ENCODE data around the gene ZNF384. TPM values are rescaled to one million over a fixed set of nuclear protein-coding genes. Genes with fewer than 3 reads are reported as not detected.

Gene ZNF384
- total and polyA plus RNA-seq, 2 of the 8 experiments (the other 6 are each of a cell fraction or from before 2014, with no cell fraction given): 59.0 to 59.6 TPM

DNA sequence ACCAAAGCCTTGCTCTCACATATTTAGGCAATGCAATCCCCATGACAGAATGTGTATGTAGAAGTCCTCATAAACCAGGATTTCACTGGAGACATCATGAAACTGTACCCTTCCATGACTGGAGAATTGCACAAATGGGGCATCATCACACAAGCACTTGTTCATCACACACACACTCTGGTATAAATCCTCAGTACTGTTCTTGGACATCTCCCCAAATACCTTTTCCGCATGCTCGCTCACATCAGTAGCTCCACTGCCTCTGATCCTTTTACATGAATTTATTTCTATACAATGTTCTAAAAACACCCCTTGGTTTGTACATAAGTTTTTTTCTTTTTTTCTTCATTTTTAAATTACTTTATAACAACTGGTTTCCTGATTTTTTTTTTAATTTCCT is 23.0 kb downstream of the ZNF384 start (continued):
- TF ChIP-seq, protein P1, sequence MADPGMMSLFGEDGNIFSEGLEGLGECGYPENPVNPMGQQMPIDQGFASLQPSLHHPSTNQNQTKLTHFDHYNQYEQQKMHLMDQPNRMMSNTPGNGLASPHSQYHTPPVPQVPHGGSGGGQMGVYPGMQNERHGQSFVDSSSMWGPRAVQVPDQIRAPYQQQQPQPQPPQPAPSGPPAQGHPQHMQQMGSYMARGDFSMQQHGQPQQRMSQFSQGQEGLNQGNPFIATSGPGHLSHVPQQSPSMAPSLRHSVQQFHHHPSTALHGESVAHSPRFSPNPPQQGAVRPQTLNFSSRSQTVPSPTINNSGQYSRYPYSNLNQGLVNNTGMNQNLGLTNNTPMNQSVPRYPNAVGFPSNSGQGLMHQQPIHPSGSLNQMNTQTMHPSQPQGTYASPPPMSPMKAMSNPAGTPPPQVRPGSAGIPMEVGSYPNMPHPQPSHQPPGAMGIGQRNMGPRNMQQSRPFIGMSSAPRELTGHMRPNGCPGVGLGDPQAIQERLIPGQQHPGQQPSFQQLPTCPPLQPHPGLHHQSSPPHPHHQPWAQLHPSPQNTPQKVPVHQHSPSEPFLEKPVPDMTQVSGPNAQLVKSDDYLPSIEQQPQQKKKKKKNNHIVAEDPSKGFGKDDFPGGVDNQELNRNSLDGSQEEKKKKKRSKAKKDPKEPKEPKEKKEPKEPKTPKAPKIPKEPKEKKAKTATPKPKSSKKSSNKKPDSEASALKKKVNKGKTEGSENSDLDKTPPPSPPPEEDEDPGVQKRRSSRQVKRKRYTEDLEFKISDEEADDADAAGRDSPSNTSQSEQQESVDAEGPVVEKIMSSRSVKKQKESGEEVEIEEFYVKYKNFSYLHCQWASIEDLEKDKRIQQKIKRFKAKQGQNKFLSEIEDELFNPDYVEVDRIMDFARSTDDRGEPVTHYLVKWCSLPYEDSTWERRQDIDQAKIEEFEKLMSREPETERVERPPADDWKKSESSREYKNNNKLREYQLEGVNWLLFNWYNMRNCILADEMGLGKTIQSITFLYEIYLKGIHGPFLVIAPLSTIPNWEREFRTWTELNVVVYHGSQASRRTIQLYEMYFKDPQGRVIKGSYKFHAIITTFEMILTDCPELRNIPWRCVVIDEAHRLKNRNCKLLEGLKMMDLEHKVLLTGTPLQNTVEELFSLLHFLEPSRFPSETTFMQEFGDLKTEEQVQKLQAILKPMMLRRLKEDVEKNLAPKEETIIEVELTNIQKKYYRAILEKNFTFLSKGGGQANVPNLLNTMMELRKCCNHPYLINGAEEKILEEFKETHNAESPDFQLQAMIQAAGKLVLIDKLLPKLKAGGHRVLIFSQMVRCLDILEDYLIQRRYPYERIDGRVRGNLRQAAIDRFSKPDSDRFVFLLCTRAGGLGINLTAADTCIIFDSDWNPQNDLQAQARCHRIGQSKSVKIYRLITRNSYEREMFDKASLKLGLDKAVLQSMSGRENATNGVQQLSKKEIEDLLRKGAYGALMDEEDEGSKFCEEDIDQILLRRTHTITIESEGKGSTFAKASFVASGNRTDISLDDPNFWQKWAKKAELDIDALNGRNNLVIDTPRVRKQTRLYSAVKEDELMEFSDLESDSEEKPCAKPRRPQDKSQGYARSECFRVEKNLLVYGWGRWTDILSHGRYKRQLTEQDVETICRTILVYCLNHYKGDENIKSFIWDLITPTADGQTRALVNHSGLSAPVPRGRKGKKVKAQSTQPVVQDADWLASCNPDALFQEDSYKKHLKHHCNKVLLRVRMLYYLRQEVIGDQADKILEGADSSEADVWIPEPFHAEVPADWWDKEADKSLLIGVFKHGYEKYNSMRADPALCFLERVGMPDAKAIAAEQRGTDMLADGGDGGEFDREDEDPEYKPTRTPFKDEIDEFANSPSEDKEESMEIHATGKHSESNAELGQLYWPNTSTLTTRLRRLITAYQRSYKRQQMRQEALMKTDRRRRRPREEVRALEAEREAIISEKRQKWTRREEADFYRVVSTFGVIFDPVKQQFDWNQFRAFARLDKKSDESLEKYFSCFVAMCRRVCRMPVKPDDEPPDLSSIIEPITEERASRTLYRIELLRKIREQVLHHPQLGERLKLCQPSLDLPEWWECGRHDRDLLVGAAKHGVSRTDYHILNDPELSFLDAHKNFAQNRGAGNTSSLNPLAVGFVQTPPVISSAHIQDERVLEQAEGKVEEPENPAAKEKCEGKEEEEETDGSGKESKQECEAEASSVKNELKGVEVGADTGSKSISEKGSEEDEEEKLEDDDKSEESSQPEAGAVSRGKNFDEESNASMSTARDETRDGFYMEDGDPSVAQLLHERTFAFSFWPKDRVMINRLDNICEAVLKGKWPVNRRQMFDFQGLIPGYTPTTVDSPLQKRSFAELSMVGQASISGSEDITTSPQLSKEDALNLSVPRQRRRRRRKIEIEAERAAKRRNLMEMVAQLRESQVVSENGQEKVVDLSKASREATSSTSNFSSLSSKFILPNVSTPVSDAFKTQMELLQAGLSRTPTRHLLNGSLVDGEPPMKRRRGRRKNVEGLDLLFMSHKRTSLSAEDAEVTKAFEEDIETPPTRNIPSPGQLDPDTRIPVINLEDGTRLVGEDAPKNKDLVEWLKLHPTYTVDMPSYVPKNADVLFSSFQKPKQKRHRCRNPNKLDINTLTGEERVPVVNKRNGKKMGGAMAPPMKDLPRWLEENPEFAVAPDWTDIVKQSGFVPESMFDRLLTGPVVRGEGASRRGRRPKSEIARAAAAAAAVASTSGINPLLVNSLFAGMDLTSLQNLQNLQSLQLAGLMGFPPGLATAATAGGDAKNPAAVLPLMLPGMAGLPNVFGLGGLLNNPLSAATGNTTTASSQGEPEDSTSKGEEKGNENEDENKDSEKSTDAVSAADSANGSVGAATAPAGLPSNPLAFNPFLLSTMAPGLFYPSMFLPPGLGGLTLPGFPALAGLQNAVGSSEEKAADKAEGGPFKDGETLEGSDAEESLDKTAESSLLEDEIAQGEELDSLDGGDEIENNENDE (IDR thresholded peaks at IDR 0.05; ENCODE audit: insufficient replicate concordance, low read length): no peak
- TF ChIP-seq POU5F1 (IDR thresholded peaks at IDR 0.05; ENCODE audit: low read depth, low read length): no peak
- no peak for TF ChIP-seq CREB1 (IDR thresholded peaks at IDR 0.05)
- no peak for TF ChIP-seq EZH2 (IDR thresholded peaks at IDR 0.05; ENCODE audit: low read depth, low read length, severe bottlenecking)
- TF ChIP-seq TCF12 (IDR thresholded peaks at IDR 0.05; ENCODE audit: low read depth, low read length): no peak
- no peak for TF ChIP-seq CTBP2 (IDR thresholded peaks at IDR 0.05; ENCODE audit: borderline replicate concordance, insufficient read depth, insufficient read length, low read length)
- TF ChIP-seq SP2 (IDR thresholded peaks at IDR 0.05; ENCODE audit: low read length): no peak
- TF ChIP-seq ZNF274 (IDR thresholded peaks at IDR 0.05; ENCODE audit: borderline replicate concordance, extremely low read depth, low read length): no peak
- TF ChIP-seq SAP30 (IDR thresholded peaks at IDR 0.05; ENCODE audit: insufficient read depth, insufficient replicate concordance, low read length): no peak
- no peak for TF ChIP-seq BACH1 (IDR thresholded peaks at IDR 0.05; ENCODE audit: low read length)
- TF ChIP-seq SIX5 (IDR thresholded peaks at IDR 0.05; ENCODE audit: low read depth, low read length): no peak

All from H1 (cell line).